AG09309 (cell line): Measurements from ENCODE around the gene STPG1.

Experiments
- DNase-seq: peaks from one replicate; pipeline ENCODE4 v3.0.0-alpha.2; 2010; ENCODE audit warnings: low read depth
- H3K4me3 ChIP-seq: 2 replicates; pipeline ENCODE4 v1.5.1; 2011; ENCODE audit warnings: mild to moderate bottlenecking, low read depth, low read length, moderate library complexity; ENCODE audit not compliant: control insufficient read depth
- TF ChIP-seq, protein P1 (sequence below): IDR thresholded peaks from 2 replicates; pipeline ENCODE4 v1.5.1; 2011; ENCODE audit warnings: mild to moderate bottlenecking, low read depth, low read length, inconsistent platforms; ENCODE audit not compliant: insufficient read depth, control insufficient read depth; ENCODE audit errors: missing control alignments

Gene STPG1

DNA sequence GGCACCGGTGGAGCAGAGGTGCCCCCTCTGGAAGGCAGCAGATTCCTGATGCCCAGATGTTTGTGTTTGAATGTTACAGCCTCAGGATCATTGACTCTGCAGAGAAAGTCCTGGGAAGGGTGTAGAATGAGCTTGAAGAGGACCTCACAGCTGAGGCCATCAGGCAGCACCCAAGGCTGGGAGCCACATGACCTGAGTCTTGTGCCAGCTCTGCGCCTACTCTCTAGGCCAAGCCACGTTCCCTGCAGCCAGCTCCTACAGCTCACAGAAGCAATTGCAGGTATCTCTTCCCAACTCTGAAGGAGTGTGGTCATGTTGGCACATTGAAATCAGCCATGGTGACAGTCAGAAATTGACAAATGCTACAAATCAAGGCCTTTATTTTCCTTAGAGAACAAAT, 58.1 kb downstream of the STPG1 start:
- no peak for DNase-seq
- TF ChIP-seq, protein P1, sequence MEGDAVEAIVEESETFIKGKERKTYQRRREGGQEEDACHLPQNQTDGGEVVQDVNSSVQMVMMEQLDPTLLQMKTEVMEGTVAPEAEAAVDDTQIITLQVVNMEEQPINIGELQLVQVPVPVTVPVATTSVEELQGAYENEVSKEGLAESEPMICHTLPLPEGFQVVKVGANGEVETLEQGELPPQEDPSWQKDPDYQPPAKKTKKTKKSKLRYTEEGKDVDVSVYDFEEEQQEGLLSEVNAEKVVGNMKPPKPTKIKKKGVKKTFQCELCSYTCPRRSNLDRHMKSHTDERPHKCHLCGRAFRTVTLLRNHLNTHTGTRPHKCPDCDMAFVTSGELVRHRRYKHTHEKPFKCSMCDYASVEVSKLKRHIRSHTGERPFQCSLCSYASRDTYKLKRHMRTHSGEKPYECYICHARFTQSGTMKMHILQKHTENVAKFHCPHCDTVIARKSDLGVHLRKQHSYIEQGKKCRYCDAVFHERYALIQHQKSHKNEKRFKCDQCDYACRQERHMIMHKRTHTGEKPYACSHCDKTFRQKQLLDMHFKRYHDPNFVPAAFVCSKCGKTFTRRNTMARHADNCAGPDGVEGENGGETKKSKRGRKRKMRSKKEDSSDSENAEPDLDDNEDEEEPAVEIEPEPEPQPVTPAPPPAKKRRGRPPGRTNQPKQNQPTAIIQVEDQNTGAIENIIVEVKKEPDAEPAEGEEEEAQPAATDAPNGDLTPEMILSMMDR, result no peak
- no peak overlapping the region for H3K4me3 ChIP-seq

DNA sequence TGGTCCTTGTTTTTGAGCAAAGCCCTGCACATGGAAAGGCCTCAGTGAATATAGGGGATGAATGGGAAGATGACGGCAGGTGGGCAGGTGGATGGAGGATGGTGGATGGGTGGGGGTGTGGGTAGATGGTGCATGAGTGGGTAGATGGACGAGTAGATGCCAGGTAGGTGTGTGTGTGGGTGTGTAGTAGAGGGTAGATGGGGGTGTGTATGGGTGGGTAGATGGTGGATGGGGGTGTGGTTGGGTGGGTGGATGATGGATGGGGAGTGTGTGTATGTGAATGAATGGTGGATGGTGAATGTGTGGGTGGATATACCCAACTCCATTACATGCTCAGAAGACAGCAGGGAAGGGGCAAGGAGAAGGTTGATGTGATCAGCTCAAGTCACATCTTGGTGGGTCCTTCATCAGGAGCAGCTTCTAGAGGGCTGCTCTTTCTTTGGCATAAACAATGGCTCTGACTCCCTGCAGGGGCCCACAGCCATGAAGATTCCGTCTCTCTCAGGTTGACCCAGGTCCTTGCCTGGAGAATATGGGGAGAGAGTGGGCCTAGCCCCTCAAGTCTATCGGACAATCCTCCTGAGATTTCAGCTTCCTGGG, 60.2 kb downstream of the STPG1 start:
- TF ChIP-seq, protein P1, result no peak
- DNase-seq, result no peak
- H3K4me3 ChIP-seq, result no peak overlapping the region

DNA sequence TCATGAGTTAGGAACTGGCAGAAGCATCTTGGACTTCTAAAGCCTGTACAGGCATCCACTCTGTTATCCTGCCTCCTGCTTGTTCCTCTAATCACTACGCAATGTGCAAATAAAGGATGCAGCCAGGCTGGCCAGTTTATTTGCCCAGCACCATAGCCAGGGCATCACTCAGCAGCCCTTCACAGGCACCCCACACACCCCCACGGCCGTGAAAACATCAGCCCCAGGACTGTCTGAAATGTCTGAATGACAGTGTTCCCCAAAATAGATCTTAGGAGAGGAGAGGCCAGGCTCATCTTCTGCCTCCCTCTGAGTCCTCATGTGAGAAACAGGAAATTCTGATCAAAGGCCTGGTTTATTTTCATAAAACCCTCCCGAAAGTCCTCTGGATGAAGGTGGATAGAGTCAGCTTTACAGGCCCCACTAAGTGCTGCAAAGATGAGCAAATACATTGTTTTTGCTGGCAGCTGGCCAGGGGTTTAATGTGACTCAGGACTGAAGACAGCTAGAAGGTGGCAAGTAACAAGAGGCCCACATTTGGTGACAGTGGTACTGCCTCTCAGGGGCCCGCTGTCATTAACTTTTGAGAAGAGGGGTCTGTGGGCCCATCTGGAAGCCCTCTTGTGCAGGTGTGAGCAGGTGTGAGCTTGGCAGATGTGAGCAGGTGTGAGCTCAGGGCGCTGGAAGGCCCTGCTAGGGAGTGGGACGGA, 61.5 kb downstream of the STPG1 start:
- TF ChIP-seq, protein P1, result no peak
- H3K4me3 ChIP-seq, result no peak overlapping the region
- DNase-seq, result no peak

DNA sequence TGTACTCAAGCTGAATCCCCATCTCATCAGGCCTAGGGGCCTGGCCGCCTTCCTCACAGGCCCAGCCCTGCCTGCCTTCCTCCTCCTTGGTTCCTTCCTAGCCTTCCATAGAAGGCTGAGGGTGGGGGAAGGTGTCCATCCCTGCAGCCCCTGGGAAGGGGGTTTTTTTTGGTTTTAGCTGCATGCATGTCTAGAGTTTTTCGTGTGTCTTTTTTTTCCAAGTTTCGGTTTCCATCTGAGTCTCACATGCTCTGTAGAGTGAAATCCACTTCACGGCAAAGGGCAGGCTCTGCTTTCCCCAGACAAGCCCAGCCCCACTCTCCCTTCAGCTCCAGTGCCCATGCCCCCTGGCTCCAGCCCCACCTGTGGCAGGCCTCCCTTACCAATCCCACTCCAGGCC, 62.3 kb downstream of the STPG1 start:
- no peak for DNase-seq
- H3K4me3 ChIP-seq, result no peak overlapping the region
- TF ChIP-seq, protein P1, result no peak

DNA sequence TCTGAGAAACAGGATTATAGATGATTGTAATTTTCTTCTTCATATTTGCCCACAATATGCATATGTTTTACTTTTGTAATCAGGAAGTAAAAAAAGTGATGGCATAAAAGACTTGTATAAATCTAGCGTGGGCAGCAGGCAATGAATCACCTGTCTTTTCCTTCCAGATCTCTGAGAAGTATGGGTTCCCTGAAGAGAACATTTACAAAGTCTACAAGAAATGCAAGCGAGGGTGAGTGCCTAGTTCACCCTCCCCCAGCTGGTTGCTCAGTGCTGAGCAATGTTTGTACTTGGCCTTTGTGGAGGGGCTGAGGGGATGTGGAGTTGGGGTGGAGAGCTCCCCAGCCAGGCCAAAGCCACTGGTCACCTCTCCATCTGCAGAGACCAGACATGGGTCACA, 63.7 kb downstream of the STPG1 start:
- no peak overlapping the region for H3K4me3 ChIP-seq
- no peak for DNase-seq
- TF ChIP-seq, protein P1, result no peak

DNA sequence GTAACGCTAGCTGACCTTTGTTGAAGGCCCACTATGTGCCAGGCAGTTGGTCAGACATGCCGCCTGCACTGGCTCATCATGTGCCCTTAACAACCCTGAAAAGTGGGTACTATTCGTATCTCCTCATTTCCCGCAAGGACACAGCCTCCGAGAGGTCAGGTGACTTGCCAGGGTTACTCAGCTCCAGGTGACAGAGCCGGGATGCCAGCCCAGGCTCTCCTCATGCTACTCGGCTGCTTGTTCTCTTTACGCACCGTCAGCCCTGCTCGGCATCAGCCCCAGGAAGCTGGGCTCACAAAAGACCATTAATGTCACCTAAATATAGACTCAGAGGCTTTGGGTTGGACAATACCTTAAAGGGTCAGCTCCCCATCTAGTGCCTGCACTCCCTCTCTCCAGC, 65.4 kb downstream of the STPG1 start:
- TF ChIP-seq, protein P1, result no peak
- no peak overlapping the region for H3K4me3 ChIP-seq
- DNase-seq, result no peak
